HEK293T (cell line): ENCODE data around the gene TMEM79.

Experiments
- CTCF ChIA-PET: fragments of 350-600 bp; formaldehyde crosslinking; extraction: SDS; loops from one replicate; lab custom pipeline; 2021; ENCODE audit warnings: antibody characterized with exemption, inconsistent platforms; lab: Yijun Ruan, JAX
- POLR2A ChIA-PET: fragments of 350-600 bp; formaldehyde crosslinking; extraction: SDS; loops from one replicate; lab custom pipeline; 2020; ENCODE audit warnings: antibody characterized with exemption, inconsistent platforms; lab: Yijun Ruan, JAX
- DNase-seq: peaks from one replicate; pipeline ENCODE4 v3.0.0; 2012; ENCODE audit warnings: mixed read lengths; ENCODE audit errors: extremely low spot score
- ARNT ChIP-seq: fragments of 450-650 bp; IDR thresholded peaks from 2 replicates; pipeline ENCODE4 v1.6.1; 2017; ENCODE audit warnings: mild to moderate bottlenecking
- BHLHE40 ChIP-seq: fragments of 450-650 bp; IDR thresholded peaks from 2 replicates; pipeline ENCODE4 v1.6.1; 2016; ENCODE audit warnings: mild to moderate bottlenecking, moderate library complexity, borderline replicate concordance
- CTBP1 ChIP-seq: fragments of 450-650 bp; IDR thresholded peaks from 2 replicates; pipeline ENCODE4 v1.6.1; 2016; ENCODE audit warnings: borderline replicate concordance
- ELF4 ChIP-seq: fragments of 450-650 bp; IDR thresholded peaks from 2 replicates; pipeline ENCODE4 v1.6.1; 2017; ENCODE audit warnings: antibody characterized with exemption
- FOXA1 ChIP-seq: fragments of 450-650 bp; IDR thresholded peaks from 2 replicates; pipeline ENCODE4 v1.6.1; 2016; ENCODE audit warnings: mild to moderate bottlenecking
- FOXK2 ChIP-seq: fragments of 450-650 bp; IDR thresholded peaks from 2 replicates; pipeline ENCODE4 v1.6.1; 2016; ENCODE audit warnings: mild to moderate bottlenecking
- FOXM1 ChIP-seq: fragments of 450-650 bp; IDR thresholded peaks from 2 replicates; pipeline ENCODE4 v1.6.1; 2017; ENCODE audit warnings: mild to moderate bottlenecking, borderline replicate concordance
- HDGF ChIP-seq: fragments of 450-650 bp; IDR thresholded peaks from 2 replicates; pipeline ENCODE4 v1.6.1; 2017; ENCODE audit warnings: antibody characterized with exemption, borderline replicate concordance
- L3MBTL2 ChIP-seq: fragments of 450-650 bp; conservative IDR thresholded peaks from 2 replicates; pipeline ENCODE4 v1.6.1; 2016; ENCODE audit warnings: mild to moderate bottlenecking
- LEF1 ChIP-seq: fragments of 450-650 bp; IDR thresholded peaks from 2 replicates; pipeline ENCODE4 v1.6.1; 2017; ENCODE audit warnings: mild to moderate bottlenecking, borderline replicate concordance
- NFRKB ChIP-seq: fragments of 450-650 bp; IDR thresholded peaks from 2 replicates; pipeline ENCODE4 v1.6.1; 2016; ENCODE audit warnings: mild to moderate bottlenecking, moderate library complexity
- PKNOX1 ChIP-seq: fragments of 450-650 bp; IDR thresholded peaks from 2 replicates; pipeline ENCODE4 v1.6.1; 2016
- SP1 ChIP-seq: fragments of 450-650 bp; IDR thresholded peaks from 2 replicates; pipeline ENCODE4 v1.6.1; 2017
- SUZ12 ChIP-seq: fragments of 450-650 bp; IDR thresholded peaks from 2 replicates; pipeline ENCODE4 v1.6.1; 2016; ENCODE audit warnings: mild to moderate bottlenecking
- TARDBP ChIP-seq: fragments of 450-650 bp; IDR thresholded peaks from 2 replicates; pipeline ENCODE4 v1.6.1; 2016
- ZNF384 ChIP-seq: fragments of 450-650 bp; IDR thresholded peaks from 2 replicates; pipeline ENCODE4 v1.6.1; 2016

TMEM79 gene

DNA sequence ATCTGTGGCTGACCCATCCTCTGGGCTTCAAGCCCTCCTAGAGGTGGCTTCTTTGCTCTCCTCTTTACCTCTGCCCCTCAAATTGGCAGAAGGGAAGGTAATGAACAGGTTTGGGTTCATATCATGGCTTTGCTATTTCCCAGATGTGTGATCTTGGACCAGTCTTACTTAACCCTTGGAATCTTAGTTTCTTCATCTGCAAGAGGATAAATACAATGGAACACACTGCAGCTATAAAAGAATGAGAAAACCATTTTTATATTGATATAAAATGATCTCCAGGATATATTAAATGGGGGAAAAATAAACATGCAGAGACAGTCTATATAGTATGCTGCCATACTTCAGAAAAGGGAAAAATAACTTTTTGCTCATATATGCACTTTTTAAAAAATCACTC is 5.7 kb downstream of the TMEM79 start:
- no peak for DNase-seq
- CTCF ChIA-PET, result no interaction called here
- POLR2A ChIA-PET, result no interaction called here
- no peak for TF ChIP-seq NFRKB
- TF ChIP-seq ELF4, result no peak
- no peak for TF ChIP-seq SP1
- no peak for TF ChIP-seq TARDBP
- TF ChIP-seq CTBP1, result no peak
- no peak for TF ChIP-seq FOXM1
- no peak for TF ChIP-seq HDGF
- TF ChIP-seq BHLHE40, result no peak
- no peak for TF ChIP-seq PKNOX1
- TF ChIP-seq L3MBTL2, result no peak
- no peak for TF ChIP-seq ZNF384
- no peak for TF ChIP-seq FOXA1

DNA sequence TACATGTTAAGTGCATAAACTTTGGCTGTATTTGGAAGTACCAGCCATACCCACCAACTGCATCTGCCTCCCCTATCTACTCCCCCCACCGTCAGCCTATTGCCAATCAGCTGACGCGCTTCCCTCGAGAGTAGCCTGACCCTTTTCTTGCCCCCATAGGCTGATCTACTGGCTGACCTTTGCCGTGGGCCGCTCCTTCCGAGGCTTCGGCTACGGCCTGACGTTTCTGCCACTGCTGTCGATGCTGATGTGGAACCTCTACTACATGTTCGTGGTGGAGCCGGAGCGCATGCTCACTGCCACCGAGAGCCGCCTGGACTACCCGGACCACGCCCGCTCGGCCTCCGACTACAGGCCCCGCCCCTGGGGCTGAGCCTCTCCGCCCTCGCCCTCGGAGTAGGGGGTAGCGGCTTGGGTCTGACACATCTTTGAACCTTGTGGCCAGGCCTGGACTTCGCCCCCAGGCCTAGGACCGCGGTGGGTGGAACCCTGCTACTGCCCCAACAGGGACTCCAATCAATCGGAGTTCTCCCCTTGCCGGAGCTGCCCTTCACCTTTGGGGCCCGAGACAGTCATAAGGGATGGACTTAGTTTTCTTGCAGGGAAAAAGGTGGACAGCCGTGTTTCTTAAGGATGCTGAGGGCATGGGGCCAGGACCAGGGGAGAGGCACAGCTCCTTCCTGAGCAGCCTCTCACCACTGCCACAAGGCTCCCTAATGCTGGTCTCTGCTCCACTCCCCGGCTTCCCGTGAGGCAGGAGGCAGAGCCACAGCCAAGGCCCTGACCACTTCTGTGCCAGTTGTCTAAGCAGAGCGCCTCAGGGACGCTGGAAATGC is 7.3 kb downstream of the TMEM79 start:
- ChIA-PET POLR2A (interaction anchor here (1.0 to 2.2 kb wide), 2 partner anchors 9 to 11 kb away, joined by 3 to 16 read pairs; partner anchors contain the start of gene SMG5), CTCF (no interaction called here)
- DNase-seq, result peak; percentile 81
- TF ChIP-seq L3MBTL2 (0 out of 2 replicates have a peak, but pooled peaks have one; percentile 20), FOXM1 (no peak)

- POLR2A ChIA-PET, result interaction anchor here (8.5 kb wide), 1 partner anchor 9 kb away, joined by 71 read pairs; the partner anchor contains the start of genes SMG5 and TMEM79
- CTCF ChIA-PET, result no interaction called here
- no peak for DNase-seq
- TF ChIP-seq CTBP1, result no peak
- no peak for TF ChIP-seq PKNOX1
- TF ChIP-seq L3MBTL2, result no peak
- no peak for TF ChIP-seq ARNT
- TF ChIP-seq NFRKB, result no peak
- no peak for TF ChIP-seq ELF4
- no peak for TF ChIP-seq SUZ12
Observed at GRCh38 chr1:156293098-156293434, 8.9 kb downstream of the TMEM79 start.

DNA sequence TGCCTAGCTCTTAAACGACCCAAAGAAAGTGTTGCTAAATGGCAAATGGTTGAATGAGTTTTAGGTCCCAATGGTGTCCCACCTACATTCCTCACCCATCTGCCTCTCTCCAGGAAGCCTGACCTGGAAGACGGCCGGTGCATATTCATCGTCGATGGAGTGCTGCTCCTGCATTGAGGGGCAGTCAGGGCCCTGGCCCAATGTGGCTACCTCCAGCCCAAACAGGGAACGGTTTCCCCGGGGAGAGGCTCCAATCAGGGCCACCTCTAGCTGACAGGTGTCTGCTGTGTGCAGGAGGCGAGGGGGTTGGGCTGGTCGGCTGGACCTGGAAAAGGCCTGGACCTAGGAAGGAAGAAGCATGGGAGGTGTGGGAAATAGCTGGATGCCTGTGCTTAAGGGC is 9.8 kb downstream of the TMEM79 start:
- TF ChIP-seq PKNOX1, result no peak
- TF ChIP-seq L3MBTL2, result no peak
- TF ChIP-seq HDGF, result no peak
- TF ChIP-seq TARDBP, result no peak
- no peak for TF ChIP-seq FOXA1
- TF ChIP-seq NFRKB, result no peak
- no peak for TF ChIP-seq BHLHE40
- no peak for TF ChIP-seq ZNF384
- TF ChIP-seq FOXM1, result no peak
- no peak for TF ChIP-seq SUZ12
- TF ChIP-seq SP1, result no peak
- no peak for DNase-seq
- POLR2A ChIA-PET, result interaction anchor here (8.5 kb wide), 1 partner anchor 10 kb away, joined by 71 read pairs; the partner anchor contains the start of genes SMG5 and TMEM79
- CTCF ChIA-PET, result no interaction called here

GRCh38 chr1:156295391-156295947 is 11.3 kb downstream of the TMEM79 start, which contains the start of gene GLMP:
GLMP (minus strand) TSS chr1:156295679; CDS start chr1:156295645, 34 bp downstream.
- POLR2A ChIA-PET, result interaction anchor here (0.7 to 8.5 kb wide), 2 partner anchors 12 to 207 kb away, joined by 3 to 71 read pairs; partner anchors contain the start of genes SMG5 and TMEM79
- DNase-seq, result peak; percentile 76
- no peak for TF ChIP-seq SUZ12
- peak; percentile 79 for TF ChIP-seq ZNF384
- TF ChIP-seq L3MBTL2, result peak; percentile 89
- CTCF ChIA-PET, result interaction anchor here (0.5 to 0.9 kb wide), 2 partner anchors 11 to 33 kb away, joined by 3 read pairs; partner anchors contain the start of gene TMEM79

GRCh38 chr1:156298852-156299357 is 14.8 kb downstream of the TMEM79 start, which contains the start of gene VHLL:
VHLL (minus strand) TSS chr1:156299307; CDS start chr1:156299189, 118 bp downstream.
- ChIA-PET CTCF (no interaction called here), POLR2A (interaction anchor here (8.5 kb wide), 1 partner anchor 15 kb away, joined by 71 read pairs; the partner anchor contains the start of genes SMG5 and TMEM79)
- TF ChIP-seq FOXK2 (no peak), SUZ12 (no peak), ARNT (no peak), HDGF (no peak), ZNF384 (no peak), SP1 (no peak), LEF1 (no peak), ELF4 (no peak), NFRKB (no peak), CTBP1 (no peak), FOXM1 (no peak)

More at GRCh38 chr1:156298852-156299357, 14.8 kb downstream of the TMEM79 start, which contains the start of gene VHLL:
- no peak for DNase-seq
